8988T (cell line): ENCODE results near the gene TMEM250.
"Not testable (repeated sequence)": the region's sequence is repeated elsewhere in the genome, so short reads cannot be mapped to it uniquely, and the experiment has no call there.

Source experiments
- DNase-seq: peaks from one replicate; pipeline ENCODE4 v3.0.0; 2011

TMEM250 gene

GRCh38 chr9:136110082-136111061 is 8.3 kb downstream of the TMEM250 start:
- DNase-seq, result no peak

DNA sequence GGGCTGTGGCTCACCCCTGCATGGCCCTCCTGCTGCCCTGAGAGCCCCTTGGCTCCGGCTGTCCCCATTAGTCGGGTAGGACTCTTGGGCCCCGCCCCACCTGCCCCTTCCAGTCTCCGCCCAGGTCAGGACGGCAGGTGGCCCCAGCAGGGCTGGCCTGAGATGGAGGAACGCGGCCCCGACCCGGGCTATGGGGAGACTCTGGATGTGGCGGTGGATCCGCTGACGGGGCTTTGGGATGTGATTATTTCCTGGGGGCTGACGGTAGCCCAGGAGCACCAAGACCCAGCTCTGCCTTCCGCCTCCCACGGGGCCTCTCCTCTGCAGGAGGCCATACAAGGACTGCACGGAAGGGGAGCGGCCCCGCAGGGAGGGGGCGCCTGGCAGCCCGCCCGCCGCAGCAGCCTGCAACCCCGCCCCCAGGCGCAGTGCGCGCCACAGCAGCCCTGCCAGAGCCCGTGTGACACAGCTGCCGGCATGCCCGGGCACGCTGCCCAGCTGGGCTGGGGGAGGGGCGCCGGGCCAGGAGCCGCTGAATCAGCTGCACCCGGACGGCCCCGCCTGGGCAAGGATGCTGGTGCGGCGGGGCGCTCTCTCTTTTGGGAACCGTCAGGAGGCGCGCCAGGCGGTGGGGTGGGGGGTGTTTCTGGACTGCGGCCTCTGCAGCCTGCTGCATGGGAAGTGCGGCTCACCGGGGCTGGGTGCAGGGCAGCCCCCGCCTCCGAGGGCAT is 9.2 kb downstream of the TMEM250 start:
- peak; percentile 97 for DNase-seq

GRCh38 chr9:136108648-136109266 is 9.9 kb downstream of the TMEM250 start:
- DNase-seq, result no peak

DNA sequence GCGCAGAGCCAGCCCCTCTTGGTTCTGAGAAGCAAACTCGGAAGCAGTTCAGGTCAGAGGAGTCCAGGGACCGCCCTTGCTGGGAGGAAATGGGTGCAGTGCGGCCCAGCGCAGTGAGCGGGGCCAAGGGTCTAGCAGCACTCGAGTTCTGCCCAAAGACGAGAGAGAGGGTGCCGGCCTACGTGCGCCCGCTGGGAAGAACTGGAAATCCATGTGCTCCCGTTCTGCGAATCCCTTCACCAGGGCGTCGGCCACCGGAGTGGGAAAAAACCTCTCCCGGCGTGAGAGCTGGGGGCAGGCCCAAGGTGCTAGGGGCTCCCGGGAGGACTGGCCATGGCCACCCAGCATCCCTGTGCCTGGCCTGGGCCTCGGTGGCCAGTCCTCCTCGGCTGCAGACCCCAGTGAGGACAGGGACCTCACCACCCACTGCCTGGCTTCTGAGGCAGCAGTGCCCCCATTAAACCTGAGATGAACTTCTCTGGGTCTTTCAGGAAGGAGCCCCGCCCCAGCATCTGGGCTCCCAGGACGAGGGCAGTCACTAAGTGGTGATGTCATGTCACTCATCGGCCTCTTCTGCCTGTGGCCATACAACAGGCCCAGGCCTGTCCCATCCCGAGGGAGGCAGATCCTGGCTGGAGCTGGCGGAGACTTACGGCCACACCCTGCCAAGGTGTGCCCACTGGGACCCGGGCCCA is 10.6 kb downstream of the TMEM250 start:
- no peak for DNase-seq

- DNase-seq, result no peak
Measured at GRCh38 chr9:136107155-136107952, 11.3 kb downstream of the TMEM250 start.

GRCh38 chr9:136105398-136106135 is 13.1 kb downstream of the TMEM250 start:
- DNase-seq, result no peak

GRCh38 chr9:136104916-136105315 is 13.8 kb downstream of the TMEM250 start:
- DNase-seq, result no peak

DNA sequence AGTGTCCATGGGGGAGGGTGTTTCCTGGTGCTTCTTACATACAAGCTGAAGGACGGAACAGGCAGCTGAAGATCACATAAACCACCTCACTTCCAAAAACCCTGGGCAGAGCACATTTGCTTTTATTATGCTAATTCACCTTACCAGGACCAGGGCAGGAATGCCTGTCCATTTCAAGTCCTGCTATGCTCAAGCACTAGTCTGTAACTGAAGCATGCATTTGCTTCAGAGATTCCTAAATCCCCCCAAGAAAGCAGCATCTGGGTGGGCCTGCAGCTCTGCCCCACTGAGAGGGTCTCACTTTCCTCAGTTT is 14.2 kb downstream of the TMEM250 start:
- DNase-seq, result no peak

DNA sequence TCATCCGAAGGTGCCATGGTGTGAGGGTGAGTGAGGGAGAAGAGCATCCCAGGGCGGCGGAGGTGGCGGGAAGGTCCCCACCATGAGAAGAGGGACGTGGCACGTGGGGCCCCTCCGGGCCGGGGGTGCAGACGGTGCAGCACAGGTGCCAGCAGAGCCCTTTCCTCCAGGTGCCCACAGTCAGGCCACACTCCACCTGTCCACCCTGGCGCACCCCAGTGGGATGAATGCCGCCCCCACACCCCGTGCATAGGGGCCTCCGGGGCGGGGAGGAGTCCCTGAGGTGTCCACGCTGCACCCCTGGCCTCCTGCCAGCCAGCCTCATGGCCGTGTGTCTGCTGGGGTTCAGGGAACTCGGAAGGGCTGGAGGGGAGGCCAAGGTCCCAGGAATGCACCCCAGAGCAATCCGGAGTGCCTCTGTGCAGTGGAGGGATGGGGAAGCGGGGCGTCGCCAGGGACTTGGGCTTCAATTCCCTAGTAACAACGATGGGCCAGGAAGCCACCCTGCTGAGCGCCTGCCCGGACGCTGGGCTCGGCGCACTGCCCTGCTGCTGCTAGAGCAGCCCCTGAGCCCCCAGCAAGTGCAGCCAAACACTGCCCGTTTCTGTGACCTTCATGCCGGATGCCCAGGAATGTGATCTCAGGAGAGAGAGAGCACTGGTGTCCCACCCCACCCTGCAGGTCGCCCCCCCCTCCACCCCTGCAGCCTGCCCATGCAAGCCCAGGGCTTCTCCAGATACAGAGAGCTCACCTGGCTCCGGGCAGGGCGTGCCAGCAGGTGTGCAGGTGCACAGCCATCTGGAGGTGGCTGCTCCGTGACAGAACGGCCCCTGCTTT is 14.8 kb downstream of the TMEM250 start:
- no peak for DNase-seq

DNA sequence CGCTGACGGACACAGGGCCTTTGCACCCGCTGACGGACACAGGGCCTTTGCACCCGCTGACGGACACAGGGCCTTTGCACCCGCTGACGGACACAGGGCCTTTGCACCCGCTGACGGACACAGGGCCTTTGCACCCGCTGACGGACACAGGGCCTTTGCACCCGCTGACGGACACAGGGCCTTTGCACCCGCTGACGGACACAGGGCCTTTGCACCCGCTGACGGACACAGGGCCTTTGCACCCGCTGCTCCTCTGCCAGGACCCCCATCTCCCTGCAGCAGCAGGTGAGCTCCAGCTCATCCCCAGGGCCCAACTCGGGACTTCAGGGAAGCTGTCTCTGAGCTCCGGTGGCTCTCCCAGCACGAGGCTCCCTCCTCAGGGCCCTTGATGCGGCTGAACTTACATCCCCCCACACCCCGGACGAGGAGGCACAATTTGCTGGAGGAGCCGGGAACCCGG is 17.0 kb downstream of the TMEM250 start:
- DNase-seq, result not testable (repeated sequence)

DNA sequence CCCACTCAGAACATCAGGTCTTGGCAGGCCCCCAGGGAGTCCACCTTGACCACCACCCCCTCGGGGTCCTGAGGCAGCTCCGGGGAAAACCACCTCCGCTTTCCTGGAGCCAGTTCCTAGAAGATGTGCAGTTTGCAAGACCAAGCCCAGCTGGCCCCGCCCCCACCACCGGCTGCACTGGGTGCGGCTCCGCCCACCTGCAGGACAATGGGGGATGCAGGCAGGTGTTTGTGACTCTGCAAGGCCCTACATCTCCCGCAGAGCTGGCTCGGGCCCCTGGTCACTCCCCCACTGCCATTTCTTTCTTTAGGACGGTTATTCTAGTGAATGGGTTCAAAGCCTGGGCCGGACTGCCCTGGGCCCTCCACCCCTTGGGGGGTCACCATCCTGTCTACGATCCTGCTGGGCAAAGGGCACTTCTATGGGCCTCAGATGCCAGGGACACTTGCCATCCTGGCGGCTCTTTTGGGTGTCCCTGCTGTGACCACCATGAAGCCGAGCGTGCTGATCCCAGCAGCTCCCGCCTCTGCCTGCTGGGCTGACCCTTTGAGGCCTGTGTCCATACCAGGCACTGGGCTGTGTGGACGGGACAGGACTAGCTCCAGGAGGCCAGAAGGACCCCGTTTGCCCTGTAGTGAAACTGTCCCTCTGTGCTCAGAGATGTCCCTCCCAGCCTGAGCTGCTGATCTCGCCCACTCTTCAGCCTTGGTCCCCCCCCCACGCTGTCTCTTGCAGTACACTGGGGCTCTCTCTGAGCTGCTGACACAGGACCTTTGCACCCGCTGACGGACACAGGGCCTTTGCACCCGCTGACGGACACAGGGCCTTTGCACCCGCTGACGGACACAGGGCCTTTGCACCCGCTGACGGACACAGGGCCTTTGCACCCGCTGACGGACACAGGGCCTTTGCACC is 17.7 kb downstream of the TMEM250 start:
- DNase-seq, result no peak

GRCh38 chr9:136099542-136099941 is 19.1 kb downstream of the TMEM250 start:
- no peak for DNase-seq

DNA sequence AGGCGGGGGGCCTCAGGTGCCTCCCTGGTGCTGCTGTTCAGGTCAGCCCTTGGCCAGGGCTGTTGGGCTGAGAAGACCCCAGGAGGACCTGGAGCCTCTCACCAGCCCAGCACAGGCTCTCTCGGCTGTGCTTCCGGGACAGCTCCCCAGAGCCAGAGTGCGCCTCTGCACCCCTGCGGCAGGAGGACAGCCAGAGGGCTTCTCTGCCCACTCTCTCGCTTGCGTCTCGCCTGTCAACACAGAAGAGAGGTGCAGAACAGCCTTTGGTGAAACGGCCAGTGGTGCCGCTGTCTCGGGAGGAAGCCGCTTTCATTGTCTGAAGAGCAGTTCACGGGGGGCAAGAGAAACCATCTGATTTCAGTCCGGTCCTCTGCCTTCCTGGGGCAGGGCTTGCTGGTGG is 19.8 kb downstream of the TMEM250 start:
- DNase-seq, result no peak

GRCh38 chr9:136098210-136098609 is 20.5 kb downstream of the TMEM250 start:
- no peak for DNase-seq

GRCh38 chr9:136096505-136097001 is 22.1 kb downstream of the TMEM250 start:
- DNase-seq, result no peak

DNA sequence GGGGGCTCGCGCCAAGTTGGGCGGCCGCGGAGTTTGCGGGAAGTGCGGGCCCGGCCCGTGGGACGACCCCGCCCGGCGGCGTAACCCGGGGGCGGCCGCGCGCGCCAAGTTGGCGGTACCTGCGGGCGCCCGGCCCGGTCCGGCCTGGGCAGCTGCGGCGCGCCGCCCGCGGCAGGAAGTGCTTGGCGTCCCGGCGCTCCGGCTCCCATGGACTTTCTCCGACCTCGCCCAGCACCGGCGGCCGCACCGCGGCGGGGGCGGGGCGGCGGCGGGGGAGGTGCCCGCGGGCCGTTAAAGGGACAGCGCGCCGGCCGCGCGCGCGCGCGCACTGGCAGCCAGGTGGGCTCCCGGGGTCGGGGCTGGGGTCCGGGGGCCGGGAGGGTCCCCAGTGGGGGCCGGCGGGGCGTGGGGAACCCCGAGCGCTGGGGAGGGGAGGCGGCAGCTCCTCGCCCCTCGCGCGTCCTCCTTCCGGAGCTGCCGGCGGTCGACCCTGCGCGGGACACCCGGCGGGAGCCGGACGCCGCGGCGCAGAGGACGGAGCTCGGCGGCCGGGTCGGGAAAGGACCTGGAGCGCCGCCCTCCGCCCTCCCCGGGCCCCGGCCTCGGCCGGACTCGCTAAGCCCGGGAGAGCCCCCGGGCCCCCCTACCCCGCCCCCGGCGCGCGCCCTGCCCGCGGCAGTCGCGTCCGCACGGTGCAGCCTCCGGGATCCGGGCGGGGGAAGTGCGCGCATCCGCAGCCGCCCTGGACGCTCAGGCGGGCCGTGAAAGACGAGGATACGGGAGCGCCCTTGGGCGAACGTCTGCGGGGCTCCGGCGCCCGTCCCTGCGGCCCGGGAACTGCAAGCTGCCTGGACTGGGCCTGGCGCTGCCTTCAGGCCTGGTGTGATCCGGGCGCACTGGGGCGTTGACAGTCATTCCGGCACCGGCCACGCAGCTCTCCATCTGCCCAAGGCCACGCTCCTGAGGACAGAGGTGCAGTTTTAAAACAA is 23.3 kb downstream of the TMEM250 start, which contains the start of gene NACC2:
Gene NACC2, minus strand, starts transcription at position 220 of the 989 bp plus-strand sequence. CDS start 44,768 bp downstream, outside the sequence.
- DNase-seq, result peak; percentile 97
